Endothelial cell of umbilical vein (primary cell): ENCODE results near the gene WRAP73. TPM values are rescaled to one million over a fixed set of nuclear protein-coding genes. Genes with fewer than 3 reads are reported as not detected.

Experiments used
- BruUV-seq: library from RNA; stranded (reverse); fragments of 400-500 nt; replicated peaks from 2 replicates; lab custom pipeline; 2021; lab: Mats Ljungman, UMichigan
- CTCF ChIA-PET: fragments of 300-600, 350-600 bp; sonication (Branson Sonifier 250); formaldehyde crosslinking; loops from one replicate; lab custom pipeline; 2021; ENCODE audit warnings: antibody characterized with exemption, inconsistent platforms; lab: Charles Lee
- POLR2A ChIA-PET: fragments of 300-600, 350-600 bp; sonication (Branson Sonifier 250); formaldehyde crosslinking; loops from one replicate; lab custom pipeline; 2021; ENCODE audit warnings: antibody characterized with exemption, inconsistent platforms; lab: Charles Lee
- DNase-seq: peaks from one replicate; pipeline ENCODE4 v3.0.0-alpha.2; 2011; ENCODE audit warnings: low read depth, low spot score
- FAIRE-seq: peaks from 2 replicates; lab custom pipeline; 2011; peaks lifted over from hg19 to GRCh38; lab: Jason Lieb, UNC
- H2AFZ ChIP-seq: 2 replicates; pipeline ENCODE4 v1.6.0; 2012; ENCODE audit warnings: low read depth, low read length, control low read depth, inconsistent platforms
- H3K27ac ChIP-seq: 2 replicates; pipeline ENCODE4 v1.5.1; 2011; ENCODE audit warnings: low read depth, mild to moderate bottlenecking, control low read depth, low read length, moderate library complexity; ENCODE audit not compliant: insufficient read depth
- H3K27me3 ChIP-seq, 2 experiments: 2 replicates each; pipeline versions ENCODE4 v1.6.0 to v1.6.1; 2011; ENCODE audit warnings: low read length in 2 of 2, mixed read lengths in 1 of 2; ENCODE audit not compliant: control insufficient read depth in 2 of 2, insufficient read depth in 2 of 2
- H3K36me3 ChIP-seq, 2 experiments: 2 replicates in 1 of 2; 3 replicates in 1 of 2; pipeline ENCODE4 v1.5.1; 2011; ENCODE audit warnings: low read length in 2 of 2, mild to moderate bottlenecking in 1 of 2, moderate library complexity in 1 of 2; ENCODE audit not compliant: control insufficient read depth in 2 of 2, insufficient read depth in 2 of 2; ENCODE audit errors: extremely low read depth in 1 of 2
- H3K4me1 ChIP-seq: 3 replicates; pipeline ENCODE4 v1.5.1; 2011; ENCODE audit warnings: mild to moderate bottlenecking, low read length; ENCODE audit not compliant: control insufficient read depth, insufficient read depth; ENCODE audit errors: extremely low read depth
- H3K4me2 ChIP-seq: 2 replicates; pipeline ENCODE4 v1.6.1; 2011; ENCODE audit warnings: low read length, control low read depth, mixed read lengths; ENCODE audit not compliant: insufficient read depth
- H3K4me3 ChIP-seq, 3 experiments: fragments of 200-600 bp in 1 of 3; sonication (generic), shearing (Covaris generic) in 1 of 3; replicated peaks in 1 of 3; 2 replicates each; pipeline ENCODE4 v1.5.1; 2011 to 2016; ENCODE audit warnings: control low read depth in 3 of 3, low read length in 3 of 3, mild to moderate bottlenecking in 2 of 3, inconsistent platforms in 1 of 3, low read depth in 1 of 3, moderate library complexity in 1 of 3; ENCODE audit not compliant: insufficient read depth in 1 of 3
- H3K79me2 ChIP-seq: 2 replicates; pipeline ENCODE4 v1.6.0; 2012; ENCODE audit warnings: low read length, inconsistent platforms; ENCODE audit not compliant: control insufficient read depth, insufficient read depth
- H3K9ac ChIP-seq: replicated peaks from 2 replicates; pipeline ENCODE3; 2011; ENCODE audit warnings: low read length, control low read depth; ENCODE audit not compliant: insufficient read depth; ENCODE audit errors: extremely low read depth
- H3K9me1 ChIP-seq: replicated peaks from 3 replicates; pipeline ENCODE4 v1.6.0; 2011; ENCODE audit warnings: mild to moderate bottlenecking, low read length; ENCODE audit not compliant: control insufficient read depth, insufficient read depth; ENCODE audit errors: extremely low read depth
- H3K9me3 ChIP-seq: replicated peaks from 2 replicates; pipeline ENCODE4 v1.5.1; 2012; ENCODE audit warnings: low read length, inconsistent platforms; ENCODE audit not compliant: control insufficient read depth, insufficient read depth
- H4K20me1 ChIP-seq: replicated peaks from 2 replicates; pipeline ENCODE3; 2011; ENCODE audit warnings: mild to moderate bottlenecking, low read length; ENCODE audit not compliant: control insufficient read depth, insufficient read depth; ENCODE audit errors: extremely low read depth
- GATA2 ChIP-seq: IDR thresholded peaks from 2 replicates; pipeline ENCODE4 v1.7.0; 2011; ENCODE audit warnings: low read depth, mild to moderate bottlenecking, moderate library complexity, mixed read lengths, low read length; ENCODE audit not compliant: insufficient read length, insufficient read depth
- POLR2A ChIP-seq: IDR thresholded peaks from 2 replicates; pipeline ENCODE4 v1.6.1; 2012; ENCODE audit warnings: low read depth, mild to moderate bottlenecking, control low read depth, low read length
- dilution Hi-C: fragments of 300-500 bp; cut with MboI; formaldehyde crosslinking; loops from one replicate; pipeline ENCODE4 v1.15.0; 2019; ENCODE audit warnings: low sequenced_read_pairs; ENCODE audit not compliant: extremely low pct_ligation_motif_present
- intact Hi-C: fragments of 100-400 bp; cut with micrococcal nuclease; formaldehyde crosslinking; loops from one replicate; pipeline ENCODE4 v1.10.0; 2022
- polyA plus RNA-seq, 4 experiments: library from polyadenylated mRNA; depleted of rRNA in 3 of 4; stranded (reverse) in 3 of 4; unstranded in 1 of 4; fragments of >200 nt; gene quantifications; 2 replicates each; pipeline versions ENCODE4 v1.2.1 to v1.2.3, GENCODE V29; 2011 to 2012; ENCODE audit warnings: missing spikeins in 1 of 4
- total RNA-seq: library from RNA; stranded (reverse); gene quantifications from 2 replicates; pipeline ENCODE4 v1.2.3, GENCODE V29; 2021
- TF ChIP-seq, protein P1 (sequence below): IDR thresholded peaks from 2 replicates; pipeline ENCODE4 v1.6.1; 2011; ENCODE audit not compliant: insufficient read depth, insufficient read length
- TF ChIP-seq, protein P2 (sequence below), 2 donors: IDR thresholded peaks; 1 replicate in 1 of 2; 2 replicates in 1 of 2; pipeline ENCODE4 v1.5.1; 2011; ENCODE audit warnings: low read length in 2 of 2, mild to moderate bottlenecking in 2 of 2, moderate library complexity in 2 of 2, control low read depth in 1 of 2, inconsistent platforms in 1 of 2, low read depth in 1 of 2; ENCODE audit not compliant: insufficient read depth in 1 of 2; ENCODE audit errors: extremely low read depth in 1 of 2

WRAP73 gene
- total and polyA plus RNA-seq, 2 donors (not counting 3 experiments of a cell fraction or from before 2014, with no cell fraction given) = 23.0 to 50.7 TPM

DNA sequence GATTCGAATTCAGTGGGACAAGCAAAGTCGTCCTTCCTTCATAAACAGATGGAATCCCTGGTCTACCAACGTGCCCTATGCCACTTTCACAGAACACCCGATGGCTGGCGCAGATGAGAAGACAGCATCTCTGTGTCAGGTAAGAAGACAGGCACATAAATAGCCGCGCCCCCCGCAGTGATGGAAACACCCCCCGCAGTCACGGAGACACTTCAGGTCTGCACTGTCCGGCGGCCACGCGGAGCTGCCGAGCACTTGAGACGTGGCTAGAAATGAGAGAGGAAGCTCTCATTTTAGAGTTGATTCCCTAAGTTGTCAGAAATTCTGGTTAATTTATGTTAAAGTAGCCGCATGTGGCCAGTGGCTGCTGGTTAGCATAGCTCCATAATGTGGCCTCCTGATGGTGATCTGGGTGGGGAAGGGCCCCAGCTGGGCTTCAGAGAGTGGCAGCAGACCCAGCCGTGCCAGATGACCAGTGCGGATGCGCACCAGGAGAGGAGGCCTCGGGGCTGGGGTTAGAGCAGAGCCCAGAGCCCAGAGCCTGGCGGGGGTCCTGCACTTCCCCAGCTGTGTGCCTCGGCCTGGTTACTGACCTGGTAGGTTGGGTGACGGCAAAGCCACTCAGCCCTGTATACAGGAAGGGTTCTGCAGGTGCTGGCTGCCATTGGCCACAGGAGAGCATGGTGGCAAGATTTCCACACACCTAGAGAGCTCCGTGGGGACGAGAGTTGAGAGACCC is 22.2 kb downstream of the WRAP73 start:
- H3K4me3 ChIP-seq = no peak overlapping the region
- no peaks in the 10 kb centered on the region for H3K9me1 ChIP-seq
- H3K4me2 ChIP-seq = no peak overlapping the region
- dilution Hi-C loops (no loop called here), intact Hi-C loops (loop anchor here (10.0 kb wide), 1 partner anchor 1223 kb away; no protein-coding TSS in a partner anchor)
- H3K27me3 ChIP-seq = no peaks in the 10 kb centered on the region
- no peaks in the 10 kb centered on the region for H3K79me2 ChIP-seq
- no peak for DNase-seq
- POLR2A ChIA-PET = no interaction called here
- FAIRE-seq = no peak
- peaks cover 13% of the 10 kb centered on the region for H3K4me1 ChIP-seq
- no peaks in the 10 kb centered on the region for H3K9me3 ChIP-seq
- H3K36me3 ChIP-seq = peaks cover 0 to 31% of the 10 kb centered on the region in 2 experiments
- no peak overlapping the region for H2AFZ ChIP-seq
- H3K9ac ChIP-seq = no peak overlapping the region
- TF ChIP-seq, protein P1, sequence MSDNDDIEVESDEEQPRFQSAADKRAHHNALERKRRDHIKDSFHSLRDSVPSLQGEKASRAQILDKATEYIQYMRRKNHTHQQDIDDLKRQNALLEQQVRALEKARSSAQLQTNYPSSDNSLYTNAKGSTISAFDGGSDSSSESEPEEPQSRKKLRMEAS = no peak
- TF ChIP-seq, protein P2, sequence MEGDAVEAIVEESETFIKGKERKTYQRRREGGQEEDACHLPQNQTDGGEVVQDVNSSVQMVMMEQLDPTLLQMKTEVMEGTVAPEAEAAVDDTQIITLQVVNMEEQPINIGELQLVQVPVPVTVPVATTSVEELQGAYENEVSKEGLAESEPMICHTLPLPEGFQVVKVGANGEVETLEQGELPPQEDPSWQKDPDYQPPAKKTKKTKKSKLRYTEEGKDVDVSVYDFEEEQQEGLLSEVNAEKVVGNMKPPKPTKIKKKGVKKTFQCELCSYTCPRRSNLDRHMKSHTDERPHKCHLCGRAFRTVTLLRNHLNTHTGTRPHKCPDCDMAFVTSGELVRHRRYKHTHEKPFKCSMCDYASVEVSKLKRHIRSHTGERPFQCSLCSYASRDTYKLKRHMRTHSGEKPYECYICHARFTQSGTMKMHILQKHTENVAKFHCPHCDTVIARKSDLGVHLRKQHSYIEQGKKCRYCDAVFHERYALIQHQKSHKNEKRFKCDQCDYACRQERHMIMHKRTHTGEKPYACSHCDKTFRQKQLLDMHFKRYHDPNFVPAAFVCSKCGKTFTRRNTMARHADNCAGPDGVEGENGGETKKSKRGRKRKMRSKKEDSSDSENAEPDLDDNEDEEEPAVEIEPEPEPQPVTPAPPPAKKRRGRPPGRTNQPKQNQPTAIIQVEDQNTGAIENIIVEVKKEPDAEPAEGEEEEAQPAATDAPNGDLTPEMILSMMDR (IDR thresholded peaks at IDR 0.05; ENCODE audit: extremely low read depth in 1 of 2, insufficient read depth in 1 of 2, low read depth in 1 of 2, low read length in 2 of 2) = no peak
- no peak for TF ChIP-seq POLR2A
- TF ChIP-seq GATA2 = no peak
- no peak overlapping the region for H3K27ac ChIP-seq
- H4K20me1 ChIP-seq = no peaks in the 10 kb centered on the region
- CTCF ChIA-PET = interaction anchor here (1.7 to 3.9 kb wide), 3 partner anchors 7 to 175 kb away, joined by 4 to 20 read pairs (median 12); no protein-coding TSS in a partner anchor
- BruUV-seq = no TSS peak
